Measurements from ENCODE around the gene SLC22A13. TPM values are rescaled to one million over a fixed set of nuclear protein-coding genes. Genes with fewer than 3 reads are reported as not detected.

SLC22A13 gene
- total RNA-seq, 1 donor from 2014 or later: 0.21 TPM

- Mint-ChIP-seq H3K27ac (ENCODE audit: unreplicated experiment) (no peak overlapping the region), H3K27me3 (ENCODE audit: unreplicated experiment) (peaks cover 3% of the 10 kb centered on the region), H3K36me3 (ENCODE audit: low read depth, unreplicated experiment) (no peaks in the 10 kb centered on the region), H3K9me3 (ENCODE audit: unreplicated experiment) (no peaks in the 10 kb centered on the region), H3K4me3 (ENCODE audit: unreplicated experiment) (no peak overlapping the region), H3K4me1 (ENCODE audit: unreplicated experiment) (peaks cover 5% of the 10 kb centered on the region)
- DNase-seq (ENCODE audit: low spot score): no peak
- no peak for TF ChIP-seq CTCF (IDR thresholded peaks at IDR 0.05; ENCODE audit: unreplicated experiment)
These were observed 31.9 kb downstream of the SLC22A13 start for GRCh38 chr3:38297537-38297936.

GRCh38 chr3:38297947-38298711, 32.5 kb downstream of the SLC22A13 start:
- Mint-ChIP-seq H3K27ac (ENCODE audit: unreplicated experiment) (no peak overlapping the region), H3K9me3 (ENCODE audit: unreplicated experiment) (no peaks in the 10 kb centered on the region), H3K27me3 (ENCODE audit: unreplicated experiment) (peaks cover 3% of the 10 kb centered on the region), H3K36me3 (ENCODE audit: low read depth, unreplicated experiment) (no peaks in the 10 kb centered on the region), H3K4me1 (ENCODE audit: unreplicated experiment) (peaks cover 5% of the 10 kb centered on the region), H3K4me3 (ENCODE audit: unreplicated experiment) (no peak overlapping the region)
- peak; percentile 71 for TF ChIP-seq CTCF (IDR thresholded peaks at IDR 0.05; ENCODE audit: unreplicated experiment)
- DNase-seq (ENCODE audit: low spot score): no peak

GRCh38 chr3:38306941-38307340, 41.3 kb downstream of the SLC22A13 start:
- Mint-ChIP-seq H3K36me3 (ENCODE audit: low read depth, unreplicated experiment) (no peaks in the 10 kb centered on the region), H3K4me3 (ENCODE audit: unreplicated experiment) (no peak overlapping the region), H3K27me3 (ENCODE audit: unreplicated experiment) (peaks cover 4% of the 10 kb centered on the region), H3K9me3 (ENCODE audit: unreplicated experiment) (no peaks in the 10 kb centered on the region), H3K4me1 (ENCODE audit: unreplicated experiment) (peaks cover 2% of the 10 kb centered on the region), H3K27ac (ENCODE audit: unreplicated experiment) (no peak overlapping the region)
- TF ChIP-seq CTCF (IDR thresholded peaks at IDR 0.05; ENCODE audit: unreplicated experiment): no peak
- DNase-seq (ENCODE audit: low spot score): no peak

DNA sequence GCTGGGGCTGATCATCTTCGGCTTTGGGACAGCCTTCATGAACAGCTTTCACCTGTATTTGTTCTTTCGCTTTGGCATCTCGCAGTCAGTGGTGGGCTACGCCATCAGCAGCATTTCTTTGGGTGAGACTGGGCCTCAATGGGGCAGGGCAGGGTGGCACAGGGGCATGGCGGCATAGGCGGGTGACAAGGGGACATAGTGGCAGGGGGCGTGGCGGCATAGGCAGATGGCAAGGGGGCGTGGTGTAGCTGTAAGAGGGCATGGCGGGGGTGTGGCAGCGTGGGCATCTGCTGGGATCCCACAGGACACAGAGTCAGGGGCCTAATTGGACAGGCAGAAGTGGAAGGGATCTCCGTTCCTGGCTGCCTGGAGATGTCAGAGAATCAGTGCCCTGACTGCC, 42.0 kb downstream of the SLC22A13 start:
- Mint-ChIP-seq H3K9me3 (ENCODE audit: unreplicated experiment) (no peaks in the 10 kb centered on the region), H3K4me3 (ENCODE audit: unreplicated experiment) (no peak overlapping the region), H3K4me1 (ENCODE audit: unreplicated experiment) (peaks cover 8% of the 10 kb centered on the region), H3K36me3 (ENCODE audit: low read depth, unreplicated experiment) (peaks cover 4% of the 10 kb centered on the region), H3K27ac (ENCODE audit: unreplicated experiment) (no peak overlapping the region), H3K27me3 (ENCODE audit: unreplicated experiment) (peaks cover 7% of the 10 kb centered on the region)
- DNase-seq (ENCODE audit: low spot score): no peak
- no peak for TF ChIP-seq CTCF (IDR thresholded peaks at IDR 0.05; ENCODE audit: unreplicated experiment)

DNA sequence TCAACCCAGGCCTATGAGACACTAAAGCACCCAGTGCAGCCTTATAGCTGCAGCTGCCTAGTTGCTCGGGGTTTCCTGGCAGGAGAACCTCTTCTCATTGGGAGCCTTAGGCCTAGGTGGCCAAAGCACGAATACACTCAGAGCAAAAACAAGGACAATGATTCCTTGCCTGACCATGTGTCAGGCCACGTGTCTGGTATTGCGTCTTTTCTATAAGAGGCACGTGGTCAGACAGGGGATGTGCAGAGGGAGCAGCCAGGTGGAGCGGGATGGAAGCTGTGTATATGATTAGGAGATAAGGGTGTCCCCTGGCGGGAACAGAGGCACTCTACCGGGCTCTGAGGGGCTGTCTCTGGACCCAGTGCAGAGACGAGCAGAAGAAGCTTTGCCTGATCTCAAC, 42.8 kb downstream of the SLC22A13 start:
- H3K27ac Mint-ChIP-seq (ENCODE audit: unreplicated experiment): no peak overlapping the region
- no peak for TF ChIP-seq CTCF (IDR thresholded peaks at IDR 0.05; ENCODE audit: unreplicated experiment)
- H3K36me3 Mint-ChIP-seq (ENCODE audit: low read depth, unreplicated experiment): peaks cover 4% of the 10 kb centered on the region
- DNase-seq (ENCODE audit: low spot score): no peak
- peaks cover 11% of the 10 kb centered on the region for H3K4me1 Mint-ChIP-seq (ENCODE audit: unreplicated experiment)
- H3K27me3 Mint-ChIP-seq (ENCODE audit: unreplicated experiment): peaks cover 7% of the 10 kb centered on the region
- H3K4me3 Mint-ChIP-seq (ENCODE audit: unreplicated experiment): no peak overlapping the region
- H3K9me3 Mint-ChIP-seq (ENCODE audit: unreplicated experiment): no peaks in the 10 kb centered on the region
